Activated gamma-delta T cell treated with Interleukin-2 at 50 U/mL for 16 hours (primary cell): ENCODE data around the gene SPPL2A.
"Not testable (repeated sequence)": the region's sequence is repeated elsewhere in the genome, so short reads cannot be mapped to it uniquely, and the experiment has no call there.

Experiments
- DNase-seq: peaks from one replicate; pipeline ENCODE4 v3.0.0-alpha.2; 2020

SPPL2A gene, protein sequence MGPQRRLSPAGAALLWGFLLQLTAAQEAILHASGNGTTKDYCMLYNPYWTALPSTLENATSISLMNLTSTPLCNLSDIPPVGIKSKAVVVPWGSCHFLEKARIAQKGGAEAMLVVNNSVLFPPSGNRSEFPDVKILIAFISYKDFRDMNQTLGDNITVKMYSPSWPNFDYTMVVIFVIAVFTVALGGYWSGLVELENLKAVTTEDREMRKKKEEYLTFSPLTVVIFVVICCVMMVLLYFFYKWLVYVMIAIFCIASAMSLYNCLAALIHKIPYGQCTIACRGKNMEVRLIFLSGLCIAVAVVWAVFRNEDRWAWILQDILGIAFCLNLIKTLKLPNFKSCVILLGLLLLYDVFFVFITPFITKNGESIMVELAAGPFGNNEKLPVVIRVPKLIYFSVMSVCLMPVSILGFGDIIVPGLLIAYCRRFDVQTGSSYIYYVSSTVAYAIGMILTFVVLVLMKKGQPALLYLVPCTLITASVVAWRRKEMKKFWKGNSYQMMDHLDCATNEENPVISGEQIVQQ

GRCh38 chr15:50765195-50765967 is at the start of gene SPPL2A:
Gene SPPL2A (minus strand): TSS chr15:50765706. CDS start chr15:50765533, 173 bp downstream.
- DNase-seq, result peak; percentile 73

- no peak for DNase-seq
Observed at GRCh38 chr15:50814634-50815033, 49.1 kb upstream of the SPPL2A start.

- no peak for DNase-seq
Observed at GRCh38 chr15:50813865-50814264, 48.4 kb upstream of the SPPL2A start.

- no peak for DNase-seq
Observed at GRCh38 chr15:50813089-50813488, 47.6 kb upstream of the SPPL2A start.

- not testable (repeated sequence) for DNase-seq
Observed at GRCh38 chr15:50812181-50812506, 46.6 kb upstream of the SPPL2A start.

DNA sequence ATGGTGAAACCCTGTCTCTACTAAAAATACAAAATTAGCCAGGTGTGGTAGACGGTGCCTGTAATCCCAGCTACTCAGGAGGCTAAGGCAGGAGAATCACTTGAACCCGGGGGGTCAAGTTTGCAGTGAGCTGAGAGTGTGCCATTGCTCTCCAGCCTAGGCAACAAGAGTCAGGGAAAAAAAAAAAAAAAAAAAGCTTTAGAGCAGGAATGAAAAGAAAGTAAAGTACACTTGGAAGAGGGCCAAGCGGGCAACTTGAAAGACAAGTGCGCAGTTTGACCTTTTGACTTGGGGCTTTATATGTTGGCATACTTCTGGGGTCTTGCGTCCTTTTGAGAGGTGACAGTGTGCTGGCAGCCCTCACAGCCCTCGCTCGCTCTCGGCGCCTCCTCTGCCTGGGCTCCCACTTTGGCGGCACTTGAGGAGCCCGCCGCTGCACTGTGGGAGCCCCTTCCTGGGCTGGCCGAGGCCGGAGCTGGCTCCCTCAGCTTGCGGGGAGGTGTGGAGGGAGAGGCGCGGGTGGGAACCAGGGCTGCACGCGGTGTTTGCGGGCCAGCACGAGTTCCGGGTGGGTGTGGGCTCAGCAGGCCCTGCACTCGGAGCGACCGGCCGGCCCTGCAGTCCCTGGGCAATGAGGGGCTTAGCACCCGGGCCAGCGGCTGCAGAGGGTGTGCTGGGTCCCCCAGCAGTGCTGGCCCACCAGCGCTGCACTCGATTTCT is 46.1 kb upstream of the SPPL2A start:
- not testable (repeated sequence) for DNase-seq

DNA sequence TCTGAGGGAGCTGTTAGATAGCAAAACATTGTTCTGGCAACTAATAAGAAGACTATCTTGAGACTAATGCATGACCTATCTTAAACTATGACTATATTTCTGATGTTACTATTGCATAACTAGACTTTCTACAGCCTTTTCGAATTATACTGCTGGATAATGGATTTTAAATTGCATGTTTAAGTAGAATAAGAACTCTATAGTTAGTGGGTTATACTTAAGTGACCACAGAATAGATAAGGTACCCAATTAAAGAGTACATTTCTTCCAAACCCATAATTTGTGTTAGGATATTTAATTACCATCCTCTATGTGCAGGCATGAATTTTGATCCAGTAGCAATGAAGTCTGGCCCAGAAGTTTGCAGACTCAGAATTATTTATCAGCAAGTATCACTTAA is 44.6 kb upstream of the SPPL2A start:
- no peak for DNase-seq

GRCh38 chr15:50808728-50809127 is 43.2 kb upstream of the SPPL2A start:
- no peak for DNase-seq

GRCh38 chr15:50803479-50804180 is 38.1 kb upstream of the SPPL2A start:
- DNase-seq, result no peak

- no peak for DNase-seq
Observed at GRCh38 chr15:50800715-50801114, 35.2 kb upstream of the SPPL2A start.

GRCh38 chr15:50798684-50799083 is 33.2 kb upstream of the SPPL2A start:
- no peak for DNase-seq

- no peak for DNase-seq
Observed at GRCh38 chr15:50797926-50798325, 32.4 kb upstream of the SPPL2A start.

DNA sequence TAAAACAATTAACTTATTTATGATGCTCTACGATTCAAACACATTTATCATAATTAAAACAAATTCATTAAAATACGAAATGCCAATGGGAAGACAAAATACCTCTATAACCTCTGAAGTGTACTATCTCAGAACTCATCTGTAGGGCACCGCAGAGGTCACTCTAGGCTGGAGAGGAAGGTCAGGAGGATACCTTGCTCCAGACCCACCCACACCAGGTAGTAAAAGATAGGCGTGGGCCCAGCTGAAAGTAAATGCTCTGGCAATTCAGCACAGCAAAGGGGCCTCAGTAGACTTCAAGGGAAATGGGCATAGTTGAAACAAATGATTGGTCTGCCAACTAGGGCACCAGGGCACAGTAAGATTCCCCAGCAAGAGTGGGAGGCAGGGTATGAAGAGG is 26.0 kb upstream of the SPPL2A start:
- DNase-seq, result no peak

DNA sequence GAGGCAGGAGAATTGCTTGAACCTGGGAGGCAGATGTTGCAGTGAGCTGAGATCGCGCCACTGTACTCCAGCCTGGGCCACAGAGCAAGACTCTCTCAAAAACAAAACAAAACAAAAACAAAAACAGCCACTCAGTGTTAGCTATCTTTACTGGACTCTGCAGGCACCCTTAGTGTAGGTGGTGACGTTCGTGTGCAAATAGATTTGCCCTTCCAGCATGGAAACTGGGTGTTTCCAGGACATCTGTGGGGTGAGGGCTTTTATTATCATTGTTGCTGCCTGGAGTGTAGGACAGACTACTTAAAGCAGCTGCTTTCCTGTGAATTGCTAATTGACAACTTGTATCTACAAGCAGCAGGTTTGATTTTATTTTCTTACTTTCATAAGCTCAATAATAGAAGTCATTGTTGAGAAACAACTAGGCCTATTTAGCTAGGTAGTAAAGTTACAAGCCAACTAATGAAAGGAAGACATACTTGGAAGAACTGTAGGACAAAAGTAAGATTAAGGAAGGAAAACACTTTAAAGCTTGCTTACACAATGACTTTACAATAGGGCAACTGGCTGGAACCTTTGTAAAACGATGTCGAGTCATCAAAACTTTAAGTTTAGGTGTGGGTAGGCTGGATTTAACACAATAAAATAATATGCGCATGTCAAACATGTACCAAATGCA is 25.4 kb upstream of the SPPL2A start:
- DNase-seq, result no peak

- DNase-seq, result no peak
Observed at GRCh38 chr15:50786871-50787270, 21.4 kb upstream of the SPPL2A start.

- DNase-seq, result no peak
Observed at GRCh38 chr15:50786438-50786837, 20.9 kb upstream of the SPPL2A start.

- DNase-seq, result no peak
Observed at GRCh38 chr15:50783895-50784294, 18.4 kb upstream of the SPPL2A start.

DNA sequence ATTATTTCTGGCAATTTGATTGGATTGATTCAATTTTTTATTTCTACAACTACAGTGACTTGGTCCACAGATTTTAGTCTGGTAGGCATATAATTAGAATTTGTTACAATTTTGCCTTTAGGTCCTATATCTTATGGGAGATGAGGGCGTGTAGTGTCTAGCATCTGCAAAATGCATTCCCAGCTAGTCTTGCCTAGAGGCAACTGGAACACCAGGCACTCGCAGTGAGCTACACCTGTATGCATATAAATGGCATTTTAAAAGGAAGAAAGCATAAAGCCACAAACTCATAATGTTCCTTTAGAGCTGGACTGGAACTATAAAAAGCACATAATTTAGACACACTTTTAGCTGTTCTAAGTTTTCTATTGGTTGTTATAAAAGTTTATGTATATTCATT is 17.9 kb upstream of the SPPL2A start:
- no peak for DNase-seq

DNA sequence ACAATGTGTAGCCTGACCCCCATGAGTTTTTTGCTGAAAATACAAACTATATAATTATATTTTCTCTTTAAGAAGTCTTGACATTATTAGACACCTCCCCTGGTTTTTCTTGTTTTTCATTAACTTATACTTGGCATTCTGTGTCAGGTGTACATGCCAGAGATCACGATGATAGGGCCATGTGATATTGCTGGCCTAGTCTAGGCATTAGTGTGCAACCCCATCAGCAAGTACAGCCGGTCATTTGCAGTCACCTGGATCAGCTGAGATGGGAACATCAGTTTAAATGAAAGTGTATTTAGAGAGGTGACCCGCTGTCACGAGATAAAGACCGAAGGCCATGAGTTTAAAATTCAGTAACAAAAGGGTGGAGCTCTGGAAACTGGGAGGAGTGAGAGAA is 12.6 kb upstream of the SPPL2A start:
- DNase-seq, result no peak

DNA sequence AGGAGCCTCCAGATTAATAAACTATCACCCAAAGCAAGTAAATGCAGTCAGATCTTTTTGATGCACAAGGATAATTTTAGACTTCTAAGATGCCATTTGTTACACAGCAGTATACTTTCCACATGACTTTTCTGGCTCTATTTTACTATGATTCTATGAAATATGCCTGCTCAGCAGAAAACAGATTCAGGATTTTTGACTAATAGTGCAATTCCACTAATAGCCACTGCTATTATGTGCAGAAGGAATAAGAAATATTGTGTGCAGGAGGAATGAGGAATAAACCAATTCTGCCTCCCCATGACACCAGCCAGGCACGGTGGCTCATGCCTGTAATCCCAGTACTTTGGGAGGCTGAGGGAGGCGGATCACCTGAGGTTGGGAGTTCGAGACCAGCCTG is 11.5 kb upstream of the SPPL2A start:
- no peak for DNase-seq

DNA sequence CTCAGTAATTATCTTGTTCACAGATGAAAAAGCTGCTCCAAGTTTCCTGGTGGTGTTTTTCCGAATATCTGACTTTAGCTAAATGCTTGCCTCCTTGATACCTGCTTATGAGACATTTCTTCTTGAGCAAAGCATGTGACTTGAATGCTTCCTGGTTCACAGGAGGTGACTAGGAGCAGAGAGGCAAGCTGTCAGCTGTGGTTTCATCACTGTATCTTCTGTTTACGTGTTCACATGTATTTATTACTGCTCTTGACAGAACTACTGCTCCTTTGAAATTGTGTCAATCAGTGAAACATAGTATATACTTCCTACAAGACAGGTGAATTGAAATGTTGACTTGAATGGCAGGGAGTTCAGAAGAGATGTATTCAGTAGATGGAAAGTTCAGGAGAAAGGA is 8.9 kb upstream of the SPPL2A start:
- no peak for DNase-seq

GRCh38 chr15:50773389-50773788 is 7.9 kb upstream of the SPPL2A start:
- no peak for DNase-seq
